ENCODE measurements around the gene C19orf47.

C19orf47 gene

DNA sequence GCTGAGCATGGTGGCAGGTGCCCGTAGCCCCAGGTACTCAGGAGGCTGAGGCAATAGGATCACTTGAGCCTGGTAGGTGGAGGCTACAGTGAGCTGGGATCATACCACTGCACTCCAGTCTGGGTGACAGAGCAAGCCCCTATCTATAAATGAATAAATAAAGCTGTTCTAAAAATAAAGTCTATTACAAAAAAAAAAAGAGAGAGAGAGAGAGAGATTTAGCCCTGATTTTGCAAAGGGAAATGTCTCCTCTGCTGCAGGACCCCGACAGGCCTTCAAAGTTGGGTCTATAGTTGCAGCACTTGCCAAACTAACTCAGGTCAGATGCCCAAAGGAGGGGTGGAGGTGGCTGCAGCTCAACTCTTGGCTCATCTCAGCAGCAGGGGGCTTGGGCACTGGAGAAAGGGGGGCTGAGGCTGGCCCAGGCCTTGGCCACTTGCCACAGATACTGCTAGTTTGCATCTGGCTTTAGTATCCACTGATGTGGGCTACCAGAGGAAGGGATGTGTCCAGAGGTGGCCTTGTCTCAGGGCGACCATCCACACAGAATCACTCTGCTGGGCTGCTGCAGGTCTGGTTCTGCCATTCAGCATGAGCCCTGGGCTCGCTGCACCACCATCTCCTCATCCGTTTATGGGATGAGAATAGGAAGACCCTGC, 32.3 kb downstream of the C19orf47 start:
- DNase-seq (ENCODE audit: low spot score): no peak

DNA sequence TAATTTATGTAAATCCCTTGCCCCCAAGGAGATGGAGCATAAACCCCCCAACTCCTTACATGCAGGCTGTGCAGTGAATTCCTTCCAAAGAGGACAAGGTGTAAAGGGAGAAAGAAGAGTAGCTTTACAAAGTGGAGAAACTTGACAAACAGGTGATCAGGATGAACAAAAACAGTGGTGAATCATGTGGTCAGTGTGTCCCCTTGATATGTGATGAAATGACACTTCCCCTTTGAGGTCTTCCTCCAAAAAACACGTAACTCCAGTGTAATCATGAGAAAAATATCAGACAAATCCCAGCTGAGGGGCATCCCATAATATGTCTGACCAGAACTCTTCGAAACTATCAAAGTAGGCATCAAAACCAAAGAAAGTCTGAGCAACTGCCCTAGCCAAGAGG, 33.5 kb downstream of the C19orf47 start:
- DNase-seq (ENCODE audit: low spot score): no peak

DNA sequence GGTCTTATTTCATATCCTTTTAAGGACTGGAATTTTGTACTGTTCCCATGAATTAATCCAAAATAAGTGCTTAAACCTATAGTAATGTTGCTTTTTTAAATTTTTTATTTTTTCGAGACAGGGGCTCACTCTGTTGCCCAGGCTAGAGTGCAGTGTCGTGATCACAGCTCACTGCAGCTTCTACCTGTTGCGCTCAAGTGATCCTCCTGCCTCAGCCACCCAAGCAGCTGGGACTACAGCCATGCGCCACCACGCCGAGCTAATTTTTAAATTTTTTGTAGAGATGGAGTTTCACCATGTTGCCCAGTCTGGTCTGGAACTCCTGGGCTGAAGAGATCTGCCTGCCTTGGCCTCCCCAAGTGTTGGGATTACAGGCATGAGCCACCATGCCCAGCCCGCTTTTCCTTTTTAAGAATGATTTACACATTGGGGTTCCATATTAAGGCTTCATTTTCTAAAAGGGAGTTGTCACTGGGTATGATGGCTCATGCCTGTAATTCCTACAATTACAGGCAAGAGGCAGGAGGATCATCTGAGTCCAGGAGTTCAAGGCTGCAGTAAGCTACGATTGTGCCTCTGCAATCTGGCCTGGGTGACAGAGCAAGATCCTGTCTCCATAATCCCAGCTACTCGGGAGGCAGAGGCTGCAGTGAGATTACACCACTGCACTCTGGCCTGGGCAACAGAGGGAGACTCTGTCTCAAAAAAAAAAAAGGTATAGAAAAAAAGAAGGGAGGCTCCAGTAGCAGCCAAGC, 34.8 kb downstream of the C19orf47 start:
- no peak for DNase-seq (ENCODE audit: low spot score)

DNA sequence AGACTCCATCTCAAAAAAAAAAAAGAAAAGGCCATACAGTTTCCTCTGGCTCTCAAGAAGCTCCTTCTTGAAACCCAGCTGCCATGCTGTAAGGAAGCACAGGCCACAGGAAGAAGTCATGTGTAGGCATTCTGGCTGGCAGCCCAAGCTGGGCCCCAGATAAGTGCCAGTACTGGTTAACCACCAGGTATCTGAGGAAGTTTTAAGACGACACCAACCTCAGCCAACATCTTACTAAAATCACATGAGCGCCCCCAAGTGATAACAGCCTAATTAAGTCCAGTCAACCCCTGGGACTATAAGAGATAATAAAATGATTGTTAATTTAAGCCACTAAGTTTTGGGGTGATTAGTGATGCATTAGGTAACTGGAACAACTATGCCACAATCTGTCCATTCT, 35.7 kb downstream of the C19orf47 start:
- DNase-seq (ENCODE audit: low spot score): no peak

DNA sequence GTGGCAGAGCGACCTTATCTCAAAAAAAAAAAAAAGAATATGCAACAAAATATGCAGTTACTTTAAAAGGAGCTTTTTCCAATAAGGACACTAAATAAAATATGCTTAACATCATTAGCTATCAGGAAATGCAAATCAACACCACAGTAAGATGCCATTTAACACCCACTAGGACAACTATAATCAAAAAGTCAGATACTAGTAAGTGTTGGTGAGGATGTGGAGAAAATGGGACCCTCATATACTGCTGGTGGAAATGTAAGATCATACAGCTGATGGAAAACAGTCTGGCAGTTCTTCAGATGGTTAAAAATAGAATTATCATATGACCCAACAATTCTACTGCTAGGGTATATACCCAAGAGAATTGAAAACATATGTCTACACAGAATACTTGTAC, 38.5 kb downstream of the C19orf47 start:
- no peak for DNase-seq (ENCODE audit: low spot score)

DNA sequence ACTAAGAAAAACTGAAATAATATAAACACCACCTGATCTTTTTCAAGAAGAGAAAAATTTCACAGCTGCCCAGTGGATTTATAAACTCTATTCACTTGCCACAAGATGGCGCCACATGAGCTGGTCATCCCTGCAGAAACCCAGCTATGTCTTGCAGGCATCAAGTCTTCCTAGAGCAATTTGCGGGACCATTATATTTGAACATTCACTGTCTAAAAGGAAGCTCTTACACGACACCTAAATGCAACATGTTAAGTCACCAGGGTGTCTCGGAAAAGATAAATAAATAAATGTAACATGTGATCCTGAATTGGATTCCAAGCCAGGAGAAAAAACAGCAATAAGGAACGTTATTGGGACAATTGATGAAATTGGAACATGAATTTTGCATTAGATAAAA, 42.8 kb downstream of the C19orf47 start:
- DNase-seq (ENCODE audit: low spot score): peak; percentile 91

DNA sequence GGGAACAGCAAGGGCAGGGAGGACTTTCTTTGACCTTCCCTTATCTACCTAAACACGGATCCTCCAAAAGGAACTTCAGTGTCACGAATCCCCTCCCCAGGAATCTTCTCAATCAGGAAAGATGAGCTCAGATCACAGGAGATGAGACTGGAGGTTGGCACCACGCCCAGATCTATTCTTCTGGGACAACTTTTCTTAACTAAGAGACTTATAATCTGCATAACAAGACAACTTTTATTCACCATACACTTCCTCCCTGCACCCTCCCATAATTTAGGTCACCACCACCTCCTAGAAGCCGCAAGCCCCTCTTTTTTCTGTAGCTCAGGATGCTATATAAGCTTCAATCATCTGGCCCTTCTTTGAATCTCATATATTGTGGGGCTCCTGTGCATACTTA, 43.9 kb downstream of the C19orf47 start:
- no peak for DNase-seq (ENCODE audit: low spot score)

DNA sequence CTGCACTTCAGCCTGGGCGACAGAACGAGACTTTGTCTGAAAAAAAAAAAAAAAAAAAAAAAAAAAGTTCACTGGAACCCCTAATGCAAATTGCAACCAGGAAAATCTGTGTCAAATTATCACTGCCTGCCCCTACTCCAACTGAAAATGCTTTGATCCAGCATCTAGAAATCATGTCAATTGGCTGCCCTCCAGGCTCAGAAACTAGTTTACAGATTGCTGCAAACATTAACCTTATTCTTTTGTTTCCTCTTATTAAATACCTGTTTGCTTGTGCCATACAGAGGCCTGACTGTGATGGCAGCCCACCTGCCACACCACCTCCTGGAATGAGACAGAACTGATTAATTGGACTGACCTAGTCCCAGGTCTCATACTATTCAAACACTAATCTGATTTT, 44.4 kb downstream of the C19orf47 start:
- no peak for DNase-seq (ENCODE audit: low spot score)

DNA sequence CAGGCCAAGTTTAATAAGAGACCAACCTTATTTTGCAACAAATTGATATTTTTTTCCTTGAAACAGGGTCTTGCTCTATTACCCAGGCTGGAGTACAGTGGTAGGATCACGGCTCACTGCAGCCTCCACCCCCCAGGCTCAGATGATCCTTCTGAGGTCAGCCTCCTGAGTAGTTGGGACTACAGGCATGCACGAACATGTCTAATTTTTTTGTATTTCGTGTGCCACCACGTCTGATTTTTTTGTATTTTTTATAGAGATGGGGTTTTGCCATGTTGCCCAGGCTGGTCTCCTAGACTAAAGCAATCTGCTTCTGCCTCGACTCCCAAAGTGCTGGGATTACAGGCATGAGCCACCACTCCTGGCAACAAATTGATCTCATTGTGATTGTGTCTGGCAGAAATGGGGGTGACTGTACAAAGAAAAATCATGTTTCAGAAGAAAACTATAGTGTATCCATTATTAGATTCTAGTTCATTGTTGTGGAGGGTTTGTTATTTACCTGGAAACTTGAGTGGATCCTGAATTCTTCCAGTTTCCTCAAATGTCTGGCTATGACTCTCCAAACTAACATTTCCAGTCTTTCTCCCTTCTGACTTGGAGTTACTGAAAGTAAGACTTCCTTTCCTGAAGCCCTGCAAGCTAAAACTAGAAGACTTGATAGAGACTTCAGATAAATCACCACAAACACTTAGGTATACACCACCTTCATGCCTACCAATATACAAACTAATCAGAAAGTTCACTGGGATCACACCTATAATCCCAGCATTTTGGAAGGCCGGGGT, 45.8 kb downstream of the C19orf47 start:
- DNase-seq (ENCODE audit: low spot score): no peak

DNA sequence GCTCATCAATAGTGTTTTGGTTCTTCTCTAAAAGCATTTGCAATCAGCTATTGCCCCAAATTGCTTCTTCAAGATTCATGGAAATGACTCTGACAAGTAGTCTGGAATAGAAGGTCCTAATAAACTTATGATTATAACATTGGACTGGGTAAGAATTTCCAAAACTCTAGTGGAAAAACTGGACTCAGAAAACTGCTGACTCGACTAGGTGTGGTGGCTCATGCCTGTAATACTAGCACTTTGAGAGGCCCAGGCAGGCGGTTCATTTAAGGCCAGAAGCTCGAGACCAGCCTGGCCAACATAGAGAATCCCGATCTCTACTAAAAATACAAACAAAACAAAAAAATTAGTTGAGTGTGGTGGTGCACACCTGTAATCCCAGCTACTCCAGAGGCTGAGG, 47.5 kb downstream of the C19orf47 start:
- DNase-seq (ENCODE audit: low spot score): no peak

DNA sequence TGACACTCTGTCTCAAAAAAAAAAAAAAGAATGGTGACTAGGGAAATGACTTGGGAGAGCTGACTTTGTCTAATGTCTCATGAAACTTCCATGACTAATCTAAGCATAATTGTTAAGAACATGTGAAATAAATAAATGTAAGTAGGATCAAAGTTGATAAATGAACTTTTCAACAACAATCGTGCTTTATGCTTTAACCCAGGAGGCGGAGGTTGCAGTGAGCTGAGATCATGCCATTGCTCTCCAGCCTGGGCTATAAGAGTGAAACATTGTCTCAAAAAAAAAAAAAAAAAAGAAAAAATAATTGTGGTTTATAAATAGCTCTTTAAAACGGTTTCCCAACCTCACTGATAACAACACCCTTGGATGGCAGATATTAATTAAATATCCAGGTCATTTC, 50.2 kb downstream of the C19orf47 start:
- DNase-seq (ENCODE audit: low spot score): no peak

DNA sequence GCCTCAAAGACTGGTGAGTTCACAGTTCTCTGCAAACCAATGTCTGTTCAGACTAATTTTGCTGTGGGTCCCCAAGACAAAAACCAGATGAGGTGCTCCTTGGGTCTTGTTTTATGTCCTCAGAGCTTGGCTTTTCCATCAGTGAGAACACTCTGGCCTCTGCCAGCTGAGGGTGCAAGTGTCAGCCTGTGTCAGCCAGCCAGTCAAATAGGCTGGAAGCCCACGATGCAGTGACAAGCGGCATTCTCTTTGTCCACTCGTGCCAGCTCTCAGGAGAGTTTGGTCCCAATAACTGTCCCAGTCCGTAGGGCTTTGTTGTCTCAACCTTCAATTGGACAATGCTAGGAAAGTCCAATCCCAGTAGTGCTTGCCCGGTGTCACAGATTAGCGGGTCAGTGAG, 53.6 kb downstream of the C19orf47 start:
- no peak for DNase-seq (ENCODE audit: low spot score)

DNA sequence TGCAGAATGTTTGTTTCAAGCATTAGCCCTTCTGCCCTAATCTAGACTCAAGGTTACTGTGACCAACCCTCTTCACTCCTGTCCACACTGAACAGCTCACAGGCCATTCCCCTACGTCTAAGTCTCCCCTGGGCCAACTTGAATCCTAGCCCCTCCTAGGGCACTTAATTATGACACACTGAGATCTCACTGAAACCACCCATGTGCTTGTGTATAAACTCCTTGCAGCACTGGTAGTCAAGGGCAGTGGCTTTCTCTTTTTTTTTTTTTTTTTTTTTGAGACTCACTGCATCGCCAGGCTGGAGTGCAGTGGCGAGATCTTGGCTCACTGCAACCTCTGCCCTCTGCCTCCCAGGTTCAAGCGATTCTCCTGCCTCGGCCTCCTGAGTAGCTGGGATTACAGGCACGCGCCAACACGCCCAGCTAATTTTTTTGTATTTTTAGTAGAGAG, 61.2 kb downstream of the C19orf47 start:
- DNase-seq (ENCODE audit: low spot score): no peak

DNA sequence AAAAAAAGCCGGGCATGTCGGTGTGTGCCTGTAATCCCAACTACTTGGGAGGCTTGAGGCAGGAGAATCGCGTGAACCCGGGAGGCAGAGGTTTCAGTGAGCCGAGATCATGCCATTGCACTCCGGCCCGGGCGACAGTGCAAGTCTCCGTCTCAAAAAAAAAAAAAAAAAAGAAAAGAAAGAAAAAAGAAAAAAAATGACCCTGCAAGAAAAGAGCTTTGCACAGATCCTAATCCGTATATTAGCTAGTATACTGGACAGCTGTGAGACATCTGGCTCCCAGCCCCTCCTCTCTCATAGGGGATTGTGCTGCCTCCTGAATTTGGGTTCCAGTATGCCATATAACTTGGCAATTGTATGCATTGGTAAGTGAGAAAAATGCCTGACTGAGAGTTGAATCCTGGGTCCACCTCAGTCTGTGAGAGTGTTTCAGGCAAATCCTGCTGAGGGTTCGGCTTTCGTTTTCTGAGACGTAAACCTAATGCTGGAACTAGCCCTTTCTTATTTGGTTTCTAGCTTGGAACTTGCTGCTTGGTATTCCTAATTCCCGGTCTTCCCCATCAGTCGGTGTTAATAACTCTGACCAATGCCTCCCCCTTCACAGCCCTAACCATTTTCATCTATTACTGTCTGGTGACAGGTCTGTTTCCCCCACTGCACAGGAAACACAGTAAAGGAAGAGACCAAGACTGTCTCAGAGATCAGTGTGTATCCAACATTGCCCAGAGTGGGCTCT, 61.8 kb downstream of the C19orf47 start:
- no peak for DNase-seq (ENCODE audit: low spot score)

DNA sequence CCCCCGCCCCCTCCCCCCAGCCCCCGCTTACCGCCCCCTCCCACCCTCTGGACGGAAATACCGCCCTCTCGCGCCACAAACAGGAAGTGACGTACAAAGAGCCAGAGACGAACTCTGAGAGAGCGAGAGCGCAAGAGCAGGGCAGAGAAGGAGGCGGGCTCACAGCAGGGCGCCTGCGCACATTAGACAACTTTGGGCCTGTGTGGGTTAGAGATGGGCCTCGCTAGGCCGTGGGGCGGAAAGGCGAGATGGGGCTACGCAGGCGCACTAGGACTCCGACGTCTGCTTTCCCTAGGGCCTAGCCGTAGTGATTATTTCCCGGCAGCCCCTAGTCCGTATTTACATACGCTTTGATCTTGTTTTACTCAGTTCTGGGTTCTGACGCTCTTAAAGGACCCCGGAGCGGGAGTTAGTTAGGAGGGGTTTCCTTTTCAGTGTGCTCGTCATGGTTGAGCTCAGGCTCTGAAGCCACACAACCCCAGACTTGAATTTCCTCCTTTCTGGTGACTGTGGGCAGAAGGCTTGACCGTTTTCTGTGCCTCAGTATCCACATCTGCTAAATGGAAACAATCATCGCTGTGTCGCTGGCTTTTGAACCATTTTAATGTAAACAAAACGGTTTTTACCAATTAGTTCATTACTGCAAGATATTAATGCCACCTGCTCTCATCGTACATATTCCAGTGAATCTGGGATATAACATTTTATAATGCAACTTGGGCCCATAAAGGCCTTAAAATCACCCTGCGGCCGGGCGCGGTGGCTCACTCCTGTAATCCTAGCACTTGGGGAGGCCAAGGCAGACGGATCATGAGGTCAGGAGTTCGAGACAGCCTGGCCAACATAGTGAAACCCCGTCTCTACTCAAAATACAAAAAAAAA, 62.6 kb downstream of the C19orf47 start:
- peak; percentile 99 for DNase-seq (ENCODE audit: low spot score)

DNA sequence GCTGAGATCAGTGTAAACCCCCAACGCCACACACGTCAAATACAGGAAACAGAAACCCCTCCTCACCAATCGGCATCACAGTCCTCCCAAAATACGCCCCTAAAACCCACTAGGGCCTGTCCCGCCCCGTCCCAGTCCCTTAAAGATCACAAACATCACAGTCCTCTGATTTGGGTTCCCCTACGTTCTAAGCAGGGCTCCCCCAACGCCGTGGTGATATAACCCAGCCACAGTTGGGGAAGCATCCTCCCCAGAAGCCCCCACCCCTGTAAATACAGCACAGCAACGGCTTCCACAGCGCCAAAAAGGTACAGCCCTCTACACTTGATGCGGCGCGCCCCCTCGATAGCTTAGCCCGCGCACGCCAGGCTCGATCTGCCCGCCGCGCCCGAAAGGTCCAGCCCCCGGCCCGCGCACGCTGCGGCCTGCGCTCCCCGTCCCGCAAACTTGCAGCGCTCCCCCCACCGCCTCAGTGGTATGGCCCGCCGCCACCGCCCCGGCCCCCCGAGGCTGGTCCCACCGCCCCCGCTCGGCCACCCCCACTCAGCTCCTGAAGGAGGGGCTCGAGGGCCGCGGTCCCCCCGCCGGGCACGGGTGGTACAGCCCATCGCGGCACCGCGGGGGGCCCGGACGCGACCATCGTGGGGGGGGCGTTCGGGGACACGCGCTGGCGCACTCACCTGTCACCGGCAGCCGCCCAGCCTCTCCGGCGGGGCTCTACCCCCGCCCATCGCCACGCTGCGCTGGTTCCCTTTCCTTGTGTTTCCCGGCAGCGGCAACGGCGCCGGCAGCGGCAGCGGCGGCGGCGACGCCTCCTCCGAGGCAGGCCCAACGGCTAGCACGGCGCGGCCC, 63.5 kb downstream of the C19orf47 start, which contains the start of gene AKT2:
TSS of gene AKT2 (minus strand) at position 845 of the 852 bp plus-strand sequence. CDS start 20,078 bp downstream, outside the sequence.
- DNase-seq (ENCODE audit: low spot score): peak; percentile 66

DNA sequence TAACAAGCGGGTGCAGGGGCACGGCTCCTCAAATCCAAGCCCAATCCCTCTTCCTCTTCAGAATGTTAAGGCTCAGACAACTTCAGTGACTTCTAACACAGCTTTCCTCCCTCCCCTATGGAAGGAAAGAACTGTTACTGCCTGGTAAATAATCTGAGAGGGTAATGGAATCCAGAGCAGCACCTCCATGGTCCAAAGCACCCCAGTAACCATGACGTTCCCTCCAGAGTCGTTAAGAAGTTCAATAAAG, 64.0 kb downstream of the C19orf47 start:
- no peak for DNase-seq (ENCODE audit: low spot score)

DNA sequence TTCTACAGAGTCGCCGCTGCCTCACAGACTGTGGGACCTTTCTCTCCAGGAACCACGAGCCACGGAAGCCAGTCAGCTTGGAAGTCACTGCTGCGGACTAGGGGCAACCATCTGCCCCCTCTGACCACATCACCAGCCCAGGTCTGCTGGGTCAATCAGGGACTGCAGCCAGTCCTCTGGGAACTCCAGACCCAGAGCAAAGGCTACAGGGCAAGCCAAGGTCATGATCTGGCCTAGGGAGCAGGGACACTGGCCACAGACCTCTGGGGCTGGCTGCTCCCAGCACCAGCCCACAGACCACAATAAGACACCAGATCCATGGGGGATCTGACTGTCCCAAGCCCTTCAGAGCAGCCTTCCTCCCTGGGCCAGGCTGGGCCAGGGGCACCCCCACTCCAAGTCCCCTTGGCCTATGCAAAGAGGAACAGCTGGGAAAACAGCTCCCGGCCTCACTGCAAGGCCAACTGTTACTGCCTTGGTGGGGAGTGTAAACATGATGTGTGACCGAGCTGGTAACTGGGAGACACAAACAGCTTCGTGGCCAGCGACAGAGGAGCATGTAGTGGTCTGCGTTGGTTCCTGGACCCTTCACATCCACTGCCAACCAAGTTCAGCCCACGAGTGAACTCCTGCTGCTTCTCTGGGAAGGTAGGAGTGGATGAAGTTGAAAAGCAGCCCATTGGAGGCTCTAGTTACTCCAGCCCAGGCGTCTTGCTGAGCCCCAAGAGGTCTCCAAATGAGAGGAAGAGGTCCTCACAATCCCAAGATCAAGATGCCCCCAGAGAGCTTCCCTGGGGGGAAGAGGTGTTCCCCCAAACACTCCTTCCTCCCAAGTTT, 64.6 kb downstream of the C19orf47 start:
- DNase-seq (ENCODE audit: low spot score): peak; percentile 10

DNA sequence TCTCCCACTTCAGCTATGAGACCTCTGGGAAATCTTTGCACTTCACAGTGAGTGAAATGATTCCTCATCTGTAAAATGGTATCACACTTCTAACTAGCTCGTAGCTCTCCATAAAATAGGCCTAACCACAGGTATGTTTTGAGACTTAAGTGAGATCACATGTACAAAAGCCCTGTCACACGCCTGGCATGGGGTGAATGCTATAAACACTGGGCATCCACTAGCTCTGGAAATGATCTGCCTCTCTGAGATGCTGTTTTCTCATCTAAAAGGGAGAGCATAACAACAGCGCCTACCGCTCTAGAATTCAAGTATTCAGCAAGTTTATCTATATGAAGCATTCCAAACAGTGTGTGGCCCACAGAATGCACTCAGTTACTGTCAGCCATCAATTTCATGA, 65.3 kb downstream of the C19orf47 start:
- DNase-seq (ENCODE audit: low spot score): no peak

DNA sequence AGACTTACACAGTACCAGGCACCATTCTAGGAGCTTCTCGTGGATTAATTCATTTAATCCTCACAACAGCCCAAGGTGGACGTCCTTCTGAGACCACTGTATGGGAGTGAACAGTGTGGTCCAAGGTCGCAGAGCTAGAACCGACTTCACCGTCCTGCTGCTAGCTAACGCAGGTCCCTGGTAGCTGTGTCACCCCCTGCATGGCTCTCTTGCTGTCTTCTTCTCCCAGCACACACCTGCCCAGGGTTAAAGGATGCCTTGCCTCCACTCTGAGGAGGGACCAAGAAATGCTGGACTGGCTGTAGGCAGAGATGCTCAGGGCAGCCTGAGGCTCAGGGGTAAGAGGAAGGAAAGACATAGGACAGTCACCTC, 66.0 kb downstream of the C19orf47 start:
- DNase-seq (ENCODE audit: low spot score): no peak

Measured in AG20443 (cell line).